ENCODE data around the gene MRM1.

The MRM1 gene

DNA sequence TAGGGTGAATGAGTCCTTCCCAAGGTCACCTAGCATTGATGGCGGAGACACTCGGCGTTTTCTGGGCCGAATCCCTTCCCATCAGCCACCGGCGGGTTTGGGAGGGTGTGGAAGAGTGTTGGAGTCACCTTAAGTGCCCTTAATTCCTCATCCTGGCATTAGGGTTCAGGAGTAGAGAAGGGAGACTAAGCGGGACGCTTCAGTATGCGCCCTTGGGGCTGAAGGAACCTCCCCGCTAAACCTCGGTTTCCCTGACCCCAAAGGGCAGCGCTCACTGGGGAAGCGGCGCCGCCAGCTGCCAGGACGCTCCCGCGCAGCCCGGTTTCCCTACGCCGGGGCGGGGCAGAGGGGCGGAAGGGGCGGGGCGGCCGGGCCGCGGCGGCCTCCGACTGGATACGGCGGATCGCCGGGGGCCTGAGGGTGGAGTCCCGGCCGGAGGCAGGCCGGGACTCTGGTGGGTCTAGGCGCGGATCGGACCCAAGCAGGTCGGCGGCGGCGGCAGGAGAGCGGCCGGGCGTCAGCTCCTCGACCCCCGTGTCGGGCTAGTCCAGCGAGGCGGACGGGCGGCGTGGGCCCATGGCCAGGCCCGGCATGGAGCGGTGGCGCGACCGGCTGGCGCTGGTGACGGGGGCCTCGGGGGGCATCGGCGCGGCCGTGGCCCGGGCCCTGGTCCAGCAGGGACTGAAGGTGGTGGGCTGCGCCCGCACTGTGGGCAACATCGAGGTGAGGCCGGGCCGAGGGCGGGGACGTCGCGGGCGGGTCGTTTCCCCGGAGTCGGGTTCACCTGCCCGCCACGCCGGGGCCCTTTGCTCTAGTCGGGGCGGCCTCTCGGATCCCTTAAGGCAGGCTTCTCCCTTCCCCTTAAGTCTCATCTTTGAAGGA, 9.7 kb upstream of the MRM1 start, which contains the start of gene DHRS11:
Gene DHRS11, plus strand, starts transcription at position 446 of the 882 bp plus-strand sequence. Its CDS starts 131 bp downstream, at position 577.
- no peak for FAIRE-seq
- TF ChIP-seq SPI1 (IDR thresholded peaks at IDR 0.05; ENCODE audit: low read depth, low read length) (no peak), POU2F2 (IDR thresholded peaks at IDR 0.05; ENCODE audit: low read depth, low read length) (no peak; the same call in 1 of the 2 replicates), TAF1 (IDR thresholded peaks at IDR 0.05; ENCODE audit: low read depth, low read length) (no peak), POLR2A (IDR thresholded peaks at IDR 0.05; ENCODE audit: low read depth, low read length) (peak; percentile 60; the same call in 1 of the 2 replicates), PAX5 (IDR thresholded peaks at IDR 0.05; ENCODE audit: insufficient read depth, low read length, severe bottlenecking) (no peak), POLR2AphosphoS5 (IDR thresholded peaks at IDR 0.05; ENCODE audit: low read depth, low read length) (no peak; the same call in none of the 2 replicates)
- DNase-seq (ENCODE audit: insufficient read length, low spot score) = peak; percentile 96

DNA sequence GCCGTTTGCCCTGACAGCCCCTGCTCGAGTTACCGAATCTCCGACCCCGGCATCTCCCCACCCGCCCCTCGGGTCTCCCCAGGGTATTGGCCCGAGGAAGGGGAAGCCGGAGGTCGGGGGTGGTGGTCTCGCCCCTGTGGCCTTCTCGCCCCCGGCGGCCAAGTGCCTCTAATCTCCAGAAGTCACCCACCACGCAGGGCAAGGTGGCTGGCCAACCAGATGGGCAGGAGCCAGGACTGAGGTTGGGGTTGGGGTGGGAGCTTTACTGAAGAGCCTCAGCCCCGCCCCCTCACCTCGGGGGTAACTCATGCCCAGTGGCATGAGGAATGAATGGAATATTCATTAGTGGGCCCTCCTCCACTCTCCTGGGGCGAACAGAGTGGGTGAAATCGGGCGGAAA, 9.1 kb upstream of the MRM1 start:
- FAIRE-seq (no peak), DNase-seq (ENCODE audit: insufficient read length, low spot score) (no peak)
- TF ChIP-seq POU2F2 (IDR thresholded peaks at IDR 0.05; ENCODE audit: low read depth, low read length) = no peak
- no peak for TF ChIP-seq POLR2A (IDR thresholded peaks at IDR 0.05; ENCODE audit: low read depth, low read length)
- no peak for TF ChIP-seq PAX5 (IDR thresholded peaks at IDR 0.05; ENCODE audit: insufficient read depth, low read length, severe bottlenecking)
- no peak for TF ChIP-seq POLR2AphosphoS5 (IDR thresholded peaks at IDR 0.05; ENCODE audit: low read depth, low read length)
- TF ChIP-seq TAF1 (IDR thresholded peaks at IDR 0.05; ENCODE audit: low read depth, low read length) = no peak
- TF ChIP-seq SPI1 (IDR thresholded peaks at IDR 0.05; ENCODE audit: low read depth, low read length) = no peak

DNA sequence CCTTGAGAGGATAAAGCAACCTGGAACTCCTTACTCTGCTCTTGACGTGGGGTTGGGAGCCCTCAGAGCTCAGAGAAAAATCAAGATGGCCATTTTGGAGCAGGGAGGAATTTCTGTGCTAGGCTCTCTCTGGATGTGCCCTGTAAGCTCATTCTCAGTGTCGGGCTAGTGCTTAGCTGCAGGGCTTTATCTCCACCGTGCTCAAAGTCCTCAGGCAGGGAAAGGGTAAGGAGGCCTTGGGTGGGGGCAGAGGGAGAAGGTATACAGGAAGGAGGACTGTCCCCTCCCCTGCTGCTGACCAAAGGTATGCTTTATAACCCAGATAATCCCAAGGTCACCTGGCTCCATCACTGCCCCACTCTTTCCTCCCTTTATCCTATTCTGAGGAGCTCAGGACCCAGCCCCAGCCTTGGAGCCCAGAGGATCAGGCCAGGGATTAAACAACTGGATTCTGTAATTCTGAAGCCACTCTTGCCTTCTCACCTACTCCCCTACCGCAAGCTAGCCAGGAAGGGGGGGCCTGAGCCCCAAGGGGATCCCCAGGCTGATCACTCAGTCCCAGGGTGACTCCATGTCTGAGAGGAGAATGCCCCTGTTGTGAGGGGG, 8.6 kb upstream of the MRM1 start:
- FAIRE-seq (no peak), DNase-seq (ENCODE audit: insufficient read length, low spot score) (no peak)
- TF ChIP-seq PAX5 (IDR thresholded peaks at IDR 0.05; ENCODE audit: insufficient read depth, low read length, severe bottlenecking) (no peak), SPI1 (IDR thresholded peaks at IDR 0.05; ENCODE audit: low read depth, low read length) (no peak), TAF1 (IDR thresholded peaks at IDR 0.05; ENCODE audit: low read depth, low read length) (no peak), POLR2A (IDR thresholded peaks at IDR 0.05; ENCODE audit: low read depth, low read length) (no peak), POLR2AphosphoS5 (IDR thresholded peaks at IDR 0.05; ENCODE audit: low read depth, low read length) (no peak), POU2F2 (IDR thresholded peaks at IDR 0.05; ENCODE audit: low read depth, low read length) (no peak)

DNA sequence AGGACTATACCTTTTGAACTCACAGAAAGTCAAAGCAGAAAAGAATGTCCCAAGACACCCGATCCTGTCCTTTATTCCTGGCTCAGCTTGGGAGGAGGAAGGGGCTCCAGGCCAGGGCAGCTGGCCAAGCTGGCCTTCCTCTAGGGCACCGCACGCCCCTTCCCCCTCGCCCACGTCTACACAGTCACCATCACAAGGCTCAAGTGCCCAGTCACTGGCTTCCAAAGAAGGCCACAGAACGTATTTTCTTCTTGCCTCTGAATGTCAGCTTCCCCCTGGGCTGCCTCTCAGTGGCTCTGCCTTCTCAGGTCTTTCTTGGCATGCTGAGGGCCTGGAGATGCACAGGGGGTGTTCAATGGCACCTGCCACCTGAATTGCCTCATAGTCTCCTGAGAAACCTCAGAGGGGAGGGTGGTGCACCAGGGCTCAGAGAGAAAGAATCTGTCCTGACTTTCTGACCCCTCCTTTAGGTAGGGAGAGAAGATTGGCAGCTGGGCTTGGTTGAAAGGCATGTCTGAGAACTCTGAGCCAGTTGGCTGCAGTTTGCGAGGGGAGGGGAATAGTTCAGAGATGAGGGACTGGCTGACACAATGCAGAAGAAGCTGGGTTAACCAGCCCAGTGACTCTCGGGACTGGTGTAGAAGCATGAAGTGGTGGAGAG, 7.6 kb upstream of the MRM1 start:
- DNase-seq (ENCODE audit: insufficient read length, low spot score) (no peak), FAIRE-seq (no peak)
- TF ChIP-seq POLR2A (IDR thresholded peaks at IDR 0.05; ENCODE audit: low read depth, low read length) = no peak
- TF ChIP-seq POLR2AphosphoS5 (IDR thresholded peaks at IDR 0.05; ENCODE audit: low read depth, low read length) = no peak
- no peak for TF ChIP-seq PAX5 (IDR thresholded peaks at IDR 0.05; ENCODE audit: insufficient read depth, low read length, severe bottlenecking)
- TF ChIP-seq TAF1 (IDR thresholded peaks at IDR 0.05; ENCODE audit: low read depth, low read length) = no peak
- TF ChIP-seq SPI1 (IDR thresholded peaks at IDR 0.05; ENCODE audit: low read depth, low read length) = no peak
- TF ChIP-seq POU2F2 (IDR thresholded peaks at IDR 0.05; ENCODE audit: low read depth, low read length) = no peak

DNA sequence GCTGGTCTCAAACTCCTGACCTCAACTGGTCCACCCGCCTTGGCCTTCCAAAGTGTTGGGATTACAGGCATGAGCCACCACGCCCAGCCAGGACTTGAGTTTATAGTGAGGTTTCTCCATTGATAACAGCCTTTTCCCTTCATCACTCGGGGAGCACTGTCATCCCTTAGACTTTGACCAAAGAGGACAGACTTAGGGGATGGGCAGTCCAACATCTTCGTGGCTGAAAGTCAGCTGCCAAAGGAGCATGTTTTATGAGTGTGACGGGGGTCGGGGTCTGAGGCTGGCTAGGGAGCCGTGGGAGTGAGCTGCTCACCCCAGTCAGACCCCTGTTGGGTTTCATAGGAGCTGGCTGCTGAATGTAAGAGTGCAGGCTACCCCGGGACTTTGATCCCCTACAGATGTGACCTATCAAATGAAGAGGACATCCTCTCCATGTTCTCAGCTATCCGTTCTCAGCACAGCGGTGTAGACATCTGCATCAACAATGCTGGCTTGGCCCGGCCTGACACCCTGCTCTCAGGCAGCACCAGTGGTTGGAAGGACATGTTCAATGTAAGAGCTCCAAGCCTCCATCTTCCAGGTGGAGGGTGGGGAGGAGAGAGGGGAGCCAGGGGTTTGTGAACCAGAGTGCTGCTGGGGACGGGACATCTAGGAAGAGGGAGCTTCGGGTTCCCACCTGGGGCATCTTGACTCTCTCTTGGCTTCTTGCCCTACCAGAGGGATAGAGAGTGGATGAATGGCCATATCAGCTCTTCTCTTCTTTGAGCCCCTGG, 6.6 kb upstream of the MRM1 start:
- no peak for FAIRE-seq
- TF ChIP-seq TAF1 (IDR thresholded peaks at IDR 0.05; ENCODE audit: low read depth, low read length) (no peak), POLR2AphosphoS5 (IDR thresholded peaks at IDR 0.05; ENCODE audit: low read depth, low read length) (no peak), POU2F2 (IDR thresholded peaks at IDR 0.05; ENCODE audit: low read depth, low read length) (no peak), PAX5 (IDR thresholded peaks at IDR 0.05; ENCODE audit: insufficient read depth, low read length, severe bottlenecking) (no peak), SPI1 (IDR thresholded peaks at IDR 0.05; ENCODE audit: low read depth, low read length) (no peak), POLR2A (IDR thresholded peaks at IDR 0.05; ENCODE audit: low read depth, low read length) (no peak)
- no peak for DNase-seq (ENCODE audit: insufficient read length, low spot score)

DNA sequence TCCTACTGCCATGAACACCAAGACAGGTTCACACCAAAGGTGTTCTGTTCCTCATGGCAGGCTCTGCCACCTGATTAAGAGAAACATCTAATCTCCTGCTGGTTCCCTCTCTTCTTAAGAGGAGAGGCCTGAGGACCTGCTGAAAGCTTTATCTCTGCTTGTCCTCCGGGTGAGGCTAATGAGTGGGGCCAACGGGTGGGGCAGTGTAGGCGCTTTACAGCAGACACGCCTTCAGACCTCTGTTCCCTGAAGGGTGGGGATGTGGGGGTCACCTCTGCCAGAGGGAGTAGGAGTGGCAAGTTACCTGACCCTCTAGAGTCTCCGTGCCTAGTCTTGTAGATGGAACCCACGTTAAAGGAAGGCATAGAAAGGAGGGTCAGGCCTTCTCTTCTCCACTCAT, 4.2 kb upstream of the MRM1 start:
- TF ChIP-seq SPI1 (IDR thresholded peaks at IDR 0.05; ENCODE audit: low read depth, low read length) (no peak), POU2F2 (IDR thresholded peaks at IDR 0.05; ENCODE audit: low read depth, low read length) (no peak), POLR2AphosphoS5 (IDR thresholded peaks at IDR 0.05; ENCODE audit: low read depth, low read length) (no peak), POLR2A (IDR thresholded peaks at IDR 0.05; ENCODE audit: low read depth, low read length) (no peak)
- no peak for DNase-seq (ENCODE audit: insufficient read length, low spot score)
- FAIRE-seq = no peak

DNA sequence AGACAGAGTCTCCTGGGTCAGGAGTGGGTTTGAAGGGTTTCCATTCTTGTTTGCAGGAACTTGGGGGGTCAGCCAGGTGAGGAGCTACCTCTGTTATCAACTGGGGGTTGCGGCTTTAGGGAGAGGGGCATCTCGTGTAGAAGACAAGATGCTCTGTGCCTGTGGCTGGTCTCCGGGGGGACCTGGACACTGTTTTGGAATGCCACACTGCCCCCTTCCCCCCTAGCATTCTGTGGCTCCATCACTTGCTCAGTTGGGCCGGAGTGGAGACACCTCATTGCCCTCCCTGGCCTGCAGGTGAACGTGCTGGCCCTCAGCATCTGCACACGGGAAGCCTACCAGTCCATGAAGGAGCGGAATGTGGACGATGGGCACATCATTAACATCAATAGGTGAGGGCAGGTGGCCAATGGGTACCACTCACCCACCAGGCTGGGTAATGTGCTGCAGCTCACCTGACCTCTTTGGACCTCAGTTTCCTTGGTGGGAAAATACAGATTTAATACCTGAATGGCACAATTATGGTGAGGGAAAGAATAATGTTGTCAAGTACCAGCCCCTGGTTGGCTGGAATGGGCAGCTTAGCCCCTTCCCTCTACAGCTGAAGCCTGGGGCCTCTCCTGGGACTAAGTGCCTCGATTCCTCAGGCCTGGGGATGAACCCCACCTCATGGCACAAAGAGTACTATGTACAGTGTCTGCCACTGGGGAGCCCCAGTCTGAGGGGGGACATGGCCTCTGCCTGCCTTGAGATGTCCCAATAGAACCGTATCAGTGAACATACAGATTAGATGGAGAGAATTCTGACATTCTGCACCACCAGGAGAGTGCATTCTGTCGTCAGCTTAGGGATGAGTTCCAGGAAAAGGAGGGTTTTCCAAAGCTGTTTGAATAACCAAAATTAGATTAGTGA, 3.3 kb upstream of the MRM1 start:
- DNase-seq (ENCODE audit: insufficient read length, low spot score) = no peak
- TF ChIP-seq PAX5 (IDR thresholded peaks at IDR 0.05; ENCODE audit: insufficient read depth, low read length, severe bottlenecking) (no peak), SPI1 (IDR thresholded peaks at IDR 0.05; ENCODE audit: low read depth, low read length) (no peak), POLR2AphosphoS5 (IDR thresholded peaks at IDR 0.05; ENCODE audit: low read depth, low read length) (no peak), TAF1 (IDR thresholded peaks at IDR 0.05; ENCODE audit: low read depth, low read length) (no peak), POU2F2 (IDR thresholded peaks at IDR 0.05; ENCODE audit: low read depth, low read length) (no peak), POLR2A (IDR thresholded peaks at IDR 0.05; ENCODE audit: low read depth, low read length) (no peak)
- FAIRE-seq = no peak

DNA sequence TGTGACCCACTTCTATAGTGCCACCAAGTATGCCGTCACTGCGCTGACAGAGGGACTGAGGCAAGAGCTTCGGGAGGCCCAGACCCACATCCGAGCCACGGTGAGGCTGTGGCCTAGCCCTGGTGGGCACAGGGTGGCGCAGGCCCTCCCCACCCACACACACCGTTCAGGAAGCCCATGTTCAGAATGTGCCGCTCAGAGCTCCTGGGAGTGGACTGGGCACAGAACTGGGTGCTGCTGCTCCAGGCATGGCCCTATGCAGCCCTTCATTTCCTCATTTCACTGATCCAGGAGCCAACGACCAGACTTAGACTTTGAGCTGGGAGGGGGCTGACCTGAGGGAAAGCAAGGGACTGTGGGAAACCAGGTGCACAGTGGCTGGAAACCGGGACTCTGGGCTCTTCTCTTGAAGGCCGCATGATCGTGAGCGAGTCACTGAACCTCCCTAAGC, 2.4 kb upstream of the MRM1 start:
- no peak for DNase-seq (ENCODE audit: insufficient read length, low spot score)
- no peak for TF ChIP-seq POLR2AphosphoS5 (IDR thresholded peaks at IDR 0.05; ENCODE audit: low read depth, low read length)
- no peak for TF ChIP-seq POLR2A (IDR thresholded peaks at IDR 0.05; ENCODE audit: low read depth, low read length)
- no peak for TF ChIP-seq SPI1 (IDR thresholded peaks at IDR 0.05; ENCODE audit: low read depth, low read length)
- no peak for TF ChIP-seq PAX5 (IDR thresholded peaks at IDR 0.05; ENCODE audit: insufficient read depth, low read length, severe bottlenecking)
- no peak for TF ChIP-seq TAF1 (IDR thresholded peaks at IDR 0.05; ENCODE audit: low read depth, low read length)
- TF ChIP-seq POU2F2 (IDR thresholded peaks at IDR 0.05; ENCODE audit: low read depth, low read length) = no peak
- no peak for FAIRE-seq

Data from GM12891 (cell line).